ENCODE measurements around the gene NUAK1.

Gene NUAK1

GRCh38 chr12:106109168-106109910, 29.4 kb downstream of the NUAK1 start:
- H3K4me3 Mint-ChIP-seq = no peak overlapping the region
- peaks cover 25% of the 10 kb centered on the region for H3K27me3 Mint-ChIP-seq
- no peak for ATAC-seq (replicated peaks; ENCODE audit: extremely low read depth, poor library complexity, severe bottlenecking)

GRCh38 chr12:106108185-106108835, 30.4 kb downstream of the NUAK1 start:
- Mint-ChIP-seq H3K4me1 (no peaks in the 10 kb centered on the region), H3K27ac (ENCODE audit: low read depth) (no peak overlapping the region), H3K9me3 (no peaks in the 10 kb centered on the region), H3K4me3 (no peak overlapping the region), H3K27me3 (peaks cover 32% of the 10 kb centered on the region), H3K36me3 (ENCODE audit: insufficient read depth) (no peaks in the 10 kb centered on the region)
- DNase-seq (ENCODE audit: low spot score in 2 of 2) (no peak), ATAC-seq (replicated peaks; ENCODE audit: extremely low read depth, poor library complexity, severe bottlenecking) (no peak)

More at GRCh38 chr12:106109168-106109910, 29.4 kb downstream of the NUAK1 start:
- H3K9me3 Mint-ChIP-seq = no peaks in the 10 kb centered on the region
- no peak overlapping the region for H3K27ac Mint-ChIP-seq (ENCODE audit: low read depth)
- H3K4me1 Mint-ChIP-seq = no peaks in the 10 kb centered on the region
- DNase-seq (ENCODE audit: low spot score in 2 of 2) = no peak
- H3K36me3 Mint-ChIP-seq (ENCODE audit: insufficient read depth) = no peaks in the 10 kb centered on the region

- Mint-ChIP-seq H3K27ac (ENCODE audit: low read depth) (no peak overlapping the region), H3K4me1 (no peaks in the 10 kb centered on the region), H3K4me3 (no peak overlapping the region), H3K9me3 (no peaks in the 10 kb centered on the region), H3K27me3 (peaks cover 39% of the 10 kb centered on the region), H3K36me3 (ENCODE audit: insufficient read depth) (peaks cover 2% of the 10 kb centered on the region)
- ATAC-seq (replicated peaks; ENCODE audit: extremely low read depth, poor library complexity, severe bottlenecking) (no peak), DNase-seq (ENCODE audit: low spot score in 2 of 2) (no peak)
Measured at GRCh38 chr12:106107566-106107965, 31.2 kb downstream of the NUAK1 start.

GRCh38 chr12:106106892-106107291, 31.9 kb downstream of the NUAK1 start:
- ATAC-seq (replicated peaks; ENCODE audit: extremely low read depth, poor library complexity, severe bottlenecking) = no peak
- H3K36me3 Mint-ChIP-seq (ENCODE audit: insufficient read depth) = peaks cover 2% of the 10 kb centered on the region

GRCh38 chr12:106106061-106106566, 32.6 kb downstream of the NUAK1 start:
- Mint-ChIP-seq H3K36me3 (ENCODE audit: insufficient read depth) (peaks cover 2% of the 10 kb centered on the region), H3K4me1 (no peaks in the 10 kb centered on the region), H3K27ac (ENCODE audit: low read depth) (no peak overlapping the region), H3K9me3 (no peaks in the 10 kb centered on the region), H3K4me3 (no peak overlapping the region), H3K27me3 (peaks cover 51% of the 10 kb centered on the region)
- DNase-seq (ENCODE audit: low spot score in 2 of 2) (no peak), ATAC-seq (replicated peaks; ENCODE audit: extremely low read depth, poor library complexity, severe bottlenecking) (no peak)

More at GRCh38 chr12:106106892-106107291, 31.9 kb downstream of the NUAK1 start:
- no peaks in the 10 kb centered on the region for H3K4me1 Mint-ChIP-seq
- no peak for DNase-seq (ENCODE audit: low spot score in 2 of 2)
- H3K9me3 Mint-ChIP-seq = no peaks in the 10 kb centered on the region
- peaks cover 43% of the 10 kb centered on the region for H3K27me3 Mint-ChIP-seq
- H3K27ac Mint-ChIP-seq (ENCODE audit: low read depth) = no peak overlapping the region
- no peak overlapping the region for H3K4me3 Mint-ChIP-seq

GRCh38 chr12:106101803-106102202, 37.0 kb downstream of the NUAK1 start:
- H3K36me3 Mint-ChIP-seq (ENCODE audit: insufficient read depth) = peaks cover 5% of the 10 kb centered on the region
- no peaks in the 10 kb centered on the region for H3K9me3 Mint-ChIP-seq
- H3K27me3 Mint-ChIP-seq = peaks cover 73% of the 10 kb centered on the region
- no peaks in the 10 kb centered on the region for H3K4me1 Mint-ChIP-seq
- no peak for ATAC-seq (replicated peaks; ENCODE audit: extremely low read depth, poor library complexity, severe bottlenecking)
- no peak for DNase-seq (ENCODE audit: low spot score in 2 of 2)
- no peak overlapping the region for H3K27ac Mint-ChIP-seq (ENCODE audit: low read depth)
- no peak overlapping the region for H3K4me3 Mint-ChIP-seq

- ATAC-seq (replicated peaks; ENCODE audit: extremely low read depth, poor library complexity, severe bottlenecking) = no peak
- H3K36me3 Mint-ChIP-seq (ENCODE audit: insufficient read depth) = peaks cover 7% of the 10 kb centered on the region
- no peaks in the 10 kb centered on the region for H3K9me3 Mint-ChIP-seq
- no peak overlapping the region for H3K4me3 Mint-ChIP-seq
- no peak overlapping the region for H3K27ac Mint-ChIP-seq (ENCODE audit: low read depth)
- no peaks in the 10 kb centered on the region for H3K4me1 Mint-ChIP-seq
- DNase-seq (ENCODE audit: low spot score in 2 of 2) = no peak
- peaks cover 64% of the 10 kb centered on the region for H3K27me3 Mint-ChIP-seq
Measured at GRCh38 chr12:106098691-106099200, 40.0 kb downstream of the NUAK1 start.

GRCh38 chr12:106097011-106097410, 41.7 kb downstream of the NUAK1 start:
- Mint-ChIP-seq H3K4me3 (no peak overlapping the region), H3K9me3 (no peaks in the 10 kb centered on the region), H3K36me3 (ENCODE audit: insufficient read depth) (peaks cover 5% of the 10 kb centered on the region), H3K27ac (ENCODE audit: low read depth) (no peak overlapping the region), H3K4me1 (no peaks in the 10 kb centered on the region), H3K27me3 (peaks cover 52% of the 10 kb centered on the region)
- no peak for ATAC-seq (replicated peaks; ENCODE audit: extremely low read depth, poor library complexity, severe bottlenecking)
- DNase-seq (ENCODE audit: low spot score in 2 of 2) = no peak

GRCh38 chr12:106096376-106096775, 42.4 kb downstream of the NUAK1 start:
- Mint-ChIP-seq H3K36me3 (ENCODE audit: insufficient read depth) (peaks cover 5% of the 10 kb centered on the region), H3K9me3 (no peaks in the 10 kb centered on the region), H3K27ac (ENCODE audit: low read depth) (no peak overlapping the region), H3K4me1 (no peaks in the 10 kb centered on the region), H3K27me3 (peaks cover 46% of the 10 kb centered on the region), H3K4me3 (no peak overlapping the region)
- DNase-seq (ENCODE audit: low spot score in 2 of 2) (no peak), ATAC-seq (replicated peaks; ENCODE audit: extremely low read depth, poor library complexity, severe bottlenecking) (no peak)

- ATAC-seq (replicated peaks; ENCODE audit: extremely low read depth, poor library complexity, severe bottlenecking) = no peak
- Mint-ChIP-seq H3K36me3 (ENCODE audit: insufficient read depth) (peaks cover 2% of the 10 kb centered on the region), H3K27me3 (peaks cover 32% of the 10 kb centered on the region), H3K27ac (ENCODE audit: low read depth) (no peak overlapping the region), H3K4me3 (no peak overlapping the region), H3K9me3 (no peaks in the 10 kb centered on the region), H3K4me1 (no peaks in the 10 kb centered on the region)
- DNase-seq (ENCODE audit: low spot score in 2 of 2) = no peak
Measured at GRCh38 chr12:106094304-106094703, 44.5 kb downstream of the NUAK1 start.

- Mint-ChIP-seq H3K36me3 (ENCODE audit: insufficient read depth) (peaks cover 2% of the 10 kb centered on the region), H3K27ac (ENCODE audit: low read depth) (no peak overlapping the region), H3K4me3 (no peak overlapping the region), H3K4me1 (no peaks in the 10 kb centered on the region), H3K9me3 (no peaks in the 10 kb centered on the region), H3K27me3 (peaks cover 21% of the 10 kb centered on the region)
- ATAC-seq (replicated peaks; ENCODE audit: extremely low read depth, poor library complexity, severe bottlenecking) = no peak
- DNase-seq (ENCODE audit: low spot score in 2 of 2) = no peak
Measured at GRCh38 chr12:106093246-106093645, 45.5 kb downstream of the NUAK1 start.

- H3K4me1 Mint-ChIP-seq = no peaks in the 10 kb centered on the region
- H3K4me3 Mint-ChIP-seq = no peak overlapping the region
- no peaks in the 10 kb centered on the region for H3K9me3 Mint-ChIP-seq
- ATAC-seq (replicated peaks; ENCODE audit: extremely low read depth, poor library complexity, severe bottlenecking) (no peak), DNase-seq (ENCODE audit: low spot score in 2 of 2) (no peak)
- no peak overlapping the region for H3K27ac Mint-ChIP-seq (ENCODE audit: low read depth)
- peaks cover 2% of the 10 kb centered on the region for H3K36me3 Mint-ChIP-seq (ENCODE audit: insufficient read depth)
- peaks cover 11% of the 10 kb centered on the region for H3K27me3 Mint-ChIP-seq
Measured at GRCh38 chr12:106091446-106091820, 47.3 kb downstream of the NUAK1 start.

Measured in central memory CD8-positive, alpha-beta T cell (primary cell).